Mesothelial cell of epicardium (in vitro differentiated cells): ENCODE data around the gene GPR143. TPM values are rescaled to one million over a fixed set of nuclear protein-coding genes. Genes with fewer than 3 reads are reported as not detected.

ENCODE experiments used
- DNase-seq, 2 experiments: peaks; one replicate each; pipeline ENCODE4 v3.0.0; 2021; ENCODE audit warnings: low spot score in 2 of 2; ENCODE audit not compliant: unreplicated experiment in 2 of 2
- H3K27ac Mint-ChIP-seq: 2 replicates; pipeline ENCODE4 v1.8.0; 2021; ENCODE audit warnings: mixed read lengths
- H3K27me3 Mint-ChIP-seq: 2 replicates; pipeline ENCODE4 v1.8.0; 2021; ENCODE audit warnings: low read depth, mixed read lengths
- H3K36me3 Mint-ChIP-seq: 2 replicates; pipeline ENCODE4 v1.8.0; 2021; ENCODE audit warnings: mixed read lengths
- H3K4me1 Mint-ChIP-seq: 2 replicates; pipeline ENCODE4 v1.8.0; 2021; ENCODE audit warnings: mixed read lengths
- H3K4me3 Mint-ChIP-seq: 2 replicates; pipeline ENCODE4 v1.8.0; 2021; ENCODE audit warnings: mild to moderate bottlenecking, moderate library complexity, mixed read lengths
- H3K9me3 Mint-ChIP-seq: 2 replicates; pipeline ENCODE4 v1.8.0; 2021; ENCODE audit warnings: mixed read lengths
- total RNA-seq: library from RNA; stranded (reverse); gene quantifications from 3 replicates; pipeline ENCODE4 v1.2.1, GENCODE V29; 2021
- TF ChIP-seq, protein P1 (sequence below): fragments of 200-600 bp; sonication (generic); IDR thresholded peaks from one replicate; pipeline ENCODE4 v1.5.0; 2021; ENCODE audit warnings: antibody characterized with exemption; ENCODE audit not compliant: unreplicated experiment

Gene GPR143
- total RNA-seq, 1 donor from 2014 or later, result 6.4 TPM

GRCh38 chrX:9682861-9683260 is 82.8 kb downstream of the GPR143 start:
- Mint-ChIP-seq H3K27ac (no peak overlapping the region), H3K4me3 (no peak overlapping the region), H3K4me1 (no peaks in the 10 kb centered on the region), H3K27me3 (no peaks in the 10 kb centered on the region), H3K9me3 (peaks cover 12% of the 10 kb centered on the region), H3K36me3 (peaks cover 13% of the 10 kb centered on the region)
- TF ChIP-seq, protein P1, sequence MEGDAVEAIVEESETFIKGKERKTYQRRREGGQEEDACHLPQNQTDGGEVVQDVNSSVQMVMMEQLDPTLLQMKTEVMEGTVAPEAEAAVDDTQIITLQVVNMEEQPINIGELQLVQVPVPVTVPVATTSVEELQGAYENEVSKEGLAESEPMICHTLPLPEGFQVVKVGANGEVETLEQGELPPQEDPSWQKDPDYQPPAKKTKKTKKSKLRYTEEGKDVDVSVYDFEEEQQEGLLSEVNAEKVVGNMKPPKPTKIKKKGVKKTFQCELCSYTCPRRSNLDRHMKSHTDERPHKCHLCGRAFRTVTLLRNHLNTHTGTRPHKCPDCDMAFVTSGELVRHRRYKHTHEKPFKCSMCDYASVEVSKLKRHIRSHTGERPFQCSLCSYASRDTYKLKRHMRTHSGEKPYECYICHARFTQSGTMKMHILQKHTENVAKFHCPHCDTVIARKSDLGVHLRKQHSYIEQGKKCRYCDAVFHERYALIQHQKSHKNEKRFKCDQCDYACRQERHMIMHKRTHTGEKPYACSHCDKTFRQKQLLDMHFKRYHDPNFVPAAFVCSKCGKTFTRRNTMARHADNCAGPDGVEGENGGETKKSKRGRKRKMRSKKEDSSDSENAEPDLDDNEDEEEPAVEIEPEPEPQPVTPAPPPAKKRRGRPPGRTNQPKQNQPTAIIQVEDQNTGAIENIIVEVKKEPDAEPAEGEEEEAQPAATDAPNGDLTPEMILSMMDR, result no peak
- no peak for DNase-seq

DNA sequence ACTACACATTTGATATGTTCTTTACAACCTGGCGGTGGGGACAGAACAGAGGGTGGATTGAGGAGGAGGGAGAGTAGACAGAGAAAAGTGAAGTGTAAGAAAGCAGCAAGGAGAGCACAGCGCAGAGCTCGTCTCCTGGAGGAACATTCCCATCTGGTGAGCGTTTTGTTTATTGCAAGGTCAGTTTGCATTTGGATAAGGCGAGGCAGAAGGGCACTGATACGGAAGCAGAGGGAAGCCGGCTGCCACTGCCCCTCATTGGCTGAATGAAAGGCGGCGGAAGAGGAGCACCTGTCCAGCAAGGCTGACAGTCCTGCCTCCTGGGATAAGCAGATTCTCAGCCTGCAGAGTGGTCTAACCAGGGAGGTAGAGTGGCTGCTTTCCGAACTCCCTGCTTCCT is 83.2 kb downstream of the GPR143 start:
- no peak for DNase-seq

GRCh38 chrX:9681422-9681821 is 84.2 kb downstream of the GPR143 start:
- Mint-ChIP-seq H3K9me3 (peaks cover 19% of the 10 kb centered on the region), H3K36me3 (peaks cover 23% of the 10 kb centered on the region), H3K4me3 (no peak overlapping the region), H3K27me3 (no peaks in the 10 kb centered on the region), H3K4me1 (no peaks in the 10 kb centered on the region), H3K27ac (no peak overlapping the region)
- TF ChIP-seq, protein P1, result no peak
- DNase-seq, result no peak

More for the DNA sequence above, 83.2 kb downstream of the GPR143 start:
- Mint-ChIP-seq H3K4me3 (no peak overlapping the region), H3K36me3 (peaks cover 16% of the 10 kb centered on the region), H3K4me1 (no peaks in the 10 kb centered on the region), H3K9me3 (peaks cover 15% of the 10 kb centered on the region), H3K27me3 (no peaks in the 10 kb centered on the region), H3K27ac (no peak overlapping the region)
- TF ChIP-seq, protein P1, result no peak

DNA sequence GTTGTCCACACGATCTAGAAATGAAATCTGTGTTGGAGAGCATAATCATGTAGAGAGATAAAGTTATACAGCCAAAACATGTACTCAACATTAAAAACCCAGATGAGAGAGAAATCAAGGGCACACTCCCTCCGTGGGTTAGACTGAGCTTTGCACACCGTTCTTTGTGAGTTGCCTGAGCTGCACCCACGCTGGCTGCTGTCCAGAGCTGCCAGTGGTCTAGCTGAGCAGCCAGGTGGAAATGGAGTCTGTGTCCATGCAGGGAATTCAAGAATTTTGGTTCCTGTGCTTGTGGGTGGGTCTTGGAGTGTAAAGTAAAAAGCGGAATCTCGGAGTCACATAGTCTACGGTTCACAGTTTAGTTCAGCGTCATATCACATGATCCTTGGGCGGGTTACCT is 84.6 kb downstream of the GPR143 start:
- Mint-ChIP-seq H3K27me3 (no peaks in the 10 kb centered on the region), H3K36me3 (peaks cover 22% of the 10 kb centered on the region), H3K9me3 (peaks cover 21% of the 10 kb centered on the region), H3K4me3 (no peak overlapping the region), H3K4me1 (no peaks in the 10 kb centered on the region), H3K27ac (no peak overlapping the region)
- DNase-seq, result no peak
- TF ChIP-seq, protein P1, result no peak

DNA sequence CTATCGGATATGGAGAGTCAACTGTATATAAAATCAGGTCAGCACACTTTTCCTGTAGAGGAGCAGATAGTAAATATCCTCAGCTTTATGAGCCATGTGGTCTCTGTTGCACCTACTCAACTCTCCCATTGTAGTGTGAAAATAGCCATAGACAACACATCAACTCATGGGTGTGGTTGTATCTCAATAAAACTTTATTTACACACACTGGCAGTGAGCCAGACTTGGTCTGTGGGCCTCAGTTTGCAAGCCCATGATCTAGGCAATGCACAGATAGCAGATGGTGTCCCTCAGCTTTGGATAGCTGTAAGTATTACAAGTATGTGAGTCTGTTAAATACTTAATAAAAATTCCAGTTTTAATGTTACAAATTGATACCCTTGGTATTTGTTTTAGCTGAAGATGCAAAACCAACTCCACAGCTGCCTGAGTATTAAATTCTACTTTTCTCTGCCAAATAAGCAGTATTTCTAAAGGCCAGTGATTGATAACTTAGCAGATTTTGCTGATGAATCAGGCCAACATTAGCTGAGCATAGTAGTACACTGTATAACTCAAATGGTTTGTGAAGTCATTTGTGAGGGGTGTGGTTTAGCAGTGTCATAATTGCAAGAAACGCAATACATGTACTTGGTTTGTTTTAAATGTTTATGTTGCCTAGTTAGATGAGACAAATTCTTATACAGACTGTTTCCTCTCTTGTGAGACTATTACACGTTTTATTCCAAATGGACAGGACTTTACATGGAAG is 87.3 kb downstream of the GPR143 start:
- Mint-ChIP-seq H3K27me3 (no peaks in the 10 kb centered on the region), H3K9me3 (peaks cover 31% of the 10 kb centered on the region), H3K27ac (no peak overlapping the region), H3K4me3 (no peak overlapping the region), H3K4me1 (no peaks in the 10 kb centered on the region), H3K36me3 (peaks cover 21% of the 10 kb centered on the region)
- TF ChIP-seq, protein P1, result no peak
- DNase-seq, result no peak
